Thymus (tissue), 11 donors: ENCODE data around the gene APIP. TPM values are rescaled to one million over a fixed set of nuclear protein-coding genes. Genes with fewer than 3 reads are reported as not detected.

Experiments
- DNase-seq, 9 donors: peaks; one replicate each; pipeline ENCODE4 v3.0.0-alpha.2; 2013; ENCODE audit warnings: low spot score in 9 of 9, low read depth in 6 of 9, missing footprints in 1 of 9
- H3K27ac ChIP-seq, 2 donors: one replicate each; pipeline ENCODE4 v1.5.1; 2013; ENCODE audit warnings: control low read depth in 1 of 2, low read depth in 1 of 2, low read length in 1 of 2, mild to moderate bottlenecking in 1 of 2, moderate library complexity in 1 of 2
- H3K27me3 ChIP-seq, 2 donors: one replicate each; pipeline ENCODE4 v1.5.1; 2013; ENCODE audit warnings: low read length in 1 of 2; ENCODE audit not compliant: control insufficient read depth in 2 of 2, insufficient read depth in 1 of 2
- H3K36me3 ChIP-seq, 2 donors: one replicate each; pipeline ENCODE4 v1.5.1; 2013; ENCODE audit warnings: low read length in 1 of 2, mild to moderate bottlenecking in 1 of 2, moderate library complexity in 1 of 2; ENCODE audit not compliant: control insufficient read depth in 2 of 2, insufficient read depth in 2 of 2
- H3K4me1 ChIP-seq, 2 donors: one replicate each; pipeline ENCODE4 v1.5.1; 2013; ENCODE audit warnings: low read length in 2 of 2; ENCODE audit not compliant: control insufficient read depth in 2 of 2, insufficient read depth in 2 of 2
- H3K4me3 ChIP-seq, 2 donors: one replicate each; pipeline ENCODE4 v1.5.1; 2013; ENCODE audit warnings: low read length in 2 of 2, control low read depth in 1 of 2, mild to moderate bottlenecking in 1 of 2
- H3K9me3 ChIP-seq, 2 donors: one replicate each; pipeline ENCODE4 v1.5.1; 2013; ENCODE audit warnings: low read length in 1 of 2, mild to moderate bottlenecking in 1 of 2; ENCODE audit not compliant: control insufficient read depth in 2 of 2, insufficient read depth in 1 of 2
- whole genome bisulfite sequencing: extraction: QIAGEN DNeasy Blood & Tissue Kit; methylation state at CpG from one replicate; pipeline ENCODE4 v1.1.7; 2013; 5-methylcytosine and 5-hydroxymethylcytosine counted together
- polyA plus RNA-seq: library from polyadenylated mRNA; stranded (reverse); fragments of 200-250 nt; gene quantifications from one replicate; pipeline ENCODE4 v1.2.3, GENCODE V29; 2013
- total RNA-seq: library from RNA; stranded (reverse); fragments of 120-200 nt; gene quantifications from one replicate; pipeline ENCODE4 v1.2.4, GENCODE V29; 2013
- donor health status: healthy.

APIP gene
- total and polyA plus RNA-seq, 2 donors: 44.3 to 51.8 TPM

- Histone ChIP-seq H3K4me3 (no peak overlapping the region), H3K27ac (no peak overlapping the region), H3K4me1 (no peaks in the 10 kb centered on the region), H3K9me3 (no peaks in the 10 kb centered on the region), H3K36me3 (peaks cover 0 to 3% of the 10 kb centered on the region in 2 donors), H3K27me3 (no peaks in the 10 kb centered on the region)
- DNase-seq: no peak
- WGBS: 97% methylated on average over 7 of the region's 7 CpGs
These were observed 12.9 kb upstream of the APIP start for GRCh38 chr11:34928960-34929680.

DNA sequence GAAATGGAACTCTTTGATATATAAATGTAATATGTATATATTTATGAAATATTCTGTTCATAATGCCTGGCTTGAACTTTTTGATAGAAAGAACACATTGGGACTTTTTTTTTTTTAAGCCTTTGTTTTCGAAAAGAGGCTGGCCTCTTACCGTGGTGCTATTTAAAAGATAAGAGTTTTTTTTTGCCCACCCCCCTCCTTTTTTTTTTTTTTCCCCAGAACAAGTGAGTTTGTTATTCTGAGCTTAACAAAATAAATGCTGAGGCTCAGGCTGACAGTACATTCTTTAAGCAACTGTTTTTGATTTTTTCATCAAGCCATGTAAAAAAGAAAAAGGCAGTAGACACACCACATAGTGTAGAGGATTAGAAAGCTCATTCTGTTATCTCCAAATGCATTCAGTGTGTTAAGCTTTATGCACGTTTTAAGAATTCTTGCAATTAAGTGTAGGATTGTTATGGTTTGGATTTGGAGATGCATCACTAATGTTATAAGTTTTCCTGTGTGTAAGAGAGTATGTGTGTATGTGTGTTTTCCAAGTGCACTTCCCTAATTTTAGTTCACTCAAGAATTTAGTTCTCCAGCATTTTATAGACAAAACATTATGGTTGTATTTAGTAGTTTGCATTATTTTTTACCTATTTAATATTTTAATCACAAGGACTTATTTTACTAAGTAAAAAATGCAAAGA, 12.2 kb upstream of the APIP start:
- WGBS: 92% methylated on average over 3 of the region's 3 CpGs
- no peak for DNase-seq
- Histone ChIP-seq H3K36me3 (peaks cover 0 to 3% of the 10 kb centered on the region in 2 donors), H3K9me3 (no peaks in the 10 kb centered on the region), H3K4me1 (no peaks in the 10 kb centered on the region), H3K4me3 (no peak overlapping the region), H3K27ac (no peak overlapping the region), H3K27me3 (no peaks in the 10 kb centered on the region)

GRCh38 chr11:34926831-34927132, 10.6 kb upstream of the APIP start:
- no peak for DNase-seq

DNA sequence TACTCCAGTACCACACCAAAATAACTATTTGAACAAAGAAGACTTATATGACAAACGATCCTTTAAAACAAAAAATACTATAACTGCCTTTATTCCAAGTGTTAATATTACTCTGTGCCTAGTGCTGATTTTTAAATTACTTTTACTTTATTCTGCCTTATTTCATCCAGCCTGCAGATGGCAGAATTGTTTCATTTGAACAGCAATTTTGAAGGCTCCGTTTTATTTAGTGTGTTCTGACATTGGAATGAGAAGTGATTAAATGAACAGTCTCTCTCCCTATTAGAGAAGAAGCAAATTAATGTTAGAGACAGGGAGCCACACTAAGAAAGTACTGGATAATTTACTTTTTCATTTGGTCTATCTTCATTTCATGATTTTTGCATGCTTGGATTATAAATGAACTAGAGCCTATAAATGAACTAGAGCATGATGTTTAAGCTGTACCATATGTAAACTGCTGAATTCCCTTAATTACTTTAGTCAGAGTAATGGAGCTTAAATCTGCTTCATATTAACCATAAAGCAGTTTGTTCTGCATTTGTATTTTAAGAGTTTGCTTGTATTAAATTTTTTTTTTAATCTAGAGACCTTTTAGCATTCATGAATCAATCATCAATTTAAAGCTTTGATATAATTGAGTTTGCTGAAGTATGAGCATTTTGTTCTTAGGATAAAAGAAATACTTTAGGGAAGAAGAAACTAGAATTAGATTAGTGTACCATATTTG, 10.1 kb upstream of the APIP start:
- Histone ChIP-seq H3K4me1 (no peaks in the 10 kb centered on the region), H3K4me3 (no peak overlapping the region), H3K36me3 (no peaks in the 10 kb centered on the region), H3K9me3 (no peaks in the 10 kb centered on the region), H3K27ac (no peak overlapping the region), H3K27me3 (no peaks in the 10 kb centered on the region)
- WGBS: 31% methylated on average over 2 of the region's 2 CpGs
- DNase-seq: peak in 6 of 9 donors; percentile 32 to 77 (median 58)

More at GRCh38 chr11:34926831-34927132, 10.6 kb upstream of the APIP start:
- Histone ChIP-seq H3K27me3 (no peaks in the 10 kb centered on the region), H3K9me3 (no peaks in the 10 kb centered on the region), H3K27ac (no peak overlapping the region), H3K4me3 (no peak overlapping the region), H3K36me3 (no peaks in the 10 kb centered on the region), H3K4me1 (no peaks in the 10 kb centered on the region)

GRCh38 chr11:34924714-34925113, 8.5 kb upstream of the APIP start:
- H3K4me3 ChIP-seq: no peak overlapping the region
- H3K9me3 ChIP-seq: no peaks in the 10 kb centered on the region
- DNase-seq: no peak
- 96% methylated on average over 3 of the region's 3 CpGs for WGBS
- H3K36me3 ChIP-seq: no peaks in the 10 kb centered on the region
- H3K27me3 ChIP-seq: no peaks in the 10 kb centered on the region
- no peaks in the 10 kb centered on the region for H3K4me1 ChIP-seq
- no peak overlapping the region for H3K27ac ChIP-seq

DNA sequence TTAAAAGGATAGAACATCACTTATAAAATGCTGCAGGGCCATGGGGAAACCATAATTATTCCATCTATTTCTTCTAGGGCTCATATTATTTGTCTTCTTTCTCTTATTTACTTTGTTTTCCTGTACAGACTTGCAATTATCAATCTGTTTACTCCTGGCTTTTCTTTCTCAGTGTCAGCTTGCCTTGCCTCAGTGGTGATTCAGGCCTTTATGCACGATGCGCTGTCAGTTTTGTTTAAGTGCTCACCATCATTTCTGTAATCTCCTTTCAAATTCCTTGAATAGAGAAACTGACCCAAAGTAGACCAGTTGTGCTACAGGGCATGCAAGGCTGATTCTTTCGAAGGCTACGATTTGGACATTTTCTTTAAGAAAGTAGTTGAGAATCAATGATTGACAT, 5.0 kb upstream of the APIP start:
- H3K4me1 ChIP-seq: peaks cover 3 to 5% of the 10 kb centered on the region in 2 donors
- DNase-seq: no peak
- 98% methylated on average over 4 of the region's 4 CpGs for WGBS
- H3K9me3 ChIP-seq: no peaks in the 10 kb centered on the region
- H3K27ac ChIP-seq: no peak overlapping the region
- H3K27me3 ChIP-seq: no peaks in the 10 kb centered on the region
- no peaks in the 10 kb centered on the region for H3K36me3 ChIP-seq
- H3K4me3 ChIP-seq: no peak overlapping the region

DNA sequence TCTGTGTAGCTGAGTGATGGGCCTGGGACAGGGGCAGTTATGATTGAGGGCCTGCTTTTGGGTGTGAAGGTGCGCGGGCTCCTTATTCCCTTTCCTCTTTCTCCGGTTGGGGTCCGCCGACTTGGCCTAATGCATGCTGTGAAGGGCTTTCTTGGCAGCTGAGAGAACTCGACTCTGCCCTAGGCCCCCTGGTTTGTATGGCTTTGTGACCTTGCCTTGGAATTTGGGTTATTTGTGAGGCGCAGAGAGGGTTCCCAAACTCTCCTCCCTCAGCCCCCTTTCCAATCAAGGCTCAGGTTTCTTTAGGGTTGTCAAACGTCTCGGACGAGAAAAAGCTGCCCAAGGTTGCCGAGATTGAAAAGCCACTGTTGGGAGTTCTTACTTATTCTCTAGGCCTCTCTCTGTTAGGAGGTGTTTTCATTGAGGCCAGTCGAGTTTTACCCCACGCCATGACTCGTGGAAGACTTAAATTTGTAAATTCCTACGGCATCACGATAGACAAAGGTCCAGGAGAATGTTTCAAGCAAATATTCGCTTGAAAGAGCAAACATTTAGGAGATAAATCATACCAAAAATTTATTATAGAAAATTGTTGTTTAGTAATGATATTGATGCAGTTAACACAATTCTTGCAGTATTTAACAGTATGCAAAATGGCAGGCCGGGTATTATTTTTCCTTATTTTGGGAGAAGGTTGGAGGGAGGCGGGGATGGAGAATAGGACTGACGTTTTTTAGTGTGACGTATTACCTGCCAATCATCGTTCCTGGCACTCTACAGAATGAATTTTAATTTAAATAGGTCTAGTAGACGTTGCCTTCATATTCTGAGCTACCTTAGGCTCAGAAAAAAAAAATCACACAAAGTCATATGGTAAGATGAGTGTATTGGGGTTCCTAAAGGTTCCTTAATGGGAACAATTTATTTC, 928 bp upstream of the APIP start:
- Histone ChIP-seq H3K27me3 (no peaks in the 10 kb centered on the region), H3K27ac (peak overlapping the region; percentile 93 to 98), H3K4me3 (peak overlapping the region; percentile 64 to 92), H3K36me3 (no peaks in the 10 kb centered on the region), H3K9me3 (peaks cover 0 to 6% of the 10 kb centered on the region in 2 donors), H3K4me1 (peaks cover 14% of the 10 kb centered on the region in 2 donors)
- DNase-seq: no peak
- WGBS: 37% methylated on average over 23 of the region's 23 CpGs

- 5% methylated on average over 34 of the region's 34 CpGs for WGBS
- DNase-seq: peak in 3 of 9 donors; percentile 11 to 40 (median 39)
- Histone ChIP-seq H3K27ac (peak overlapping the region; percentile 93 to 98), H3K9me3 (peaks cover 0 to 6% of the 10 kb centered on the region in 2 donors), H3K4me1 (peaks cover 20 to 21% of the 10 kb centered on the region in 2 donors), H3K4me3 (peak overlapping the region; percentile 64 to 92), H3K36me3 (no peaks in the 10 kb centered on the region), H3K27me3 (no peaks in the 10 kb centered on the region)
These were observed 804 bp downstream of the APIP start for GRCh38 chr11:34915136-34916014.
